HT1080 (cell line): Measurements from ENCODE around the gene LCE5A. TPM values are rescaled to one million over a fixed set of nuclear protein-coding genes. Genes with fewer than 3 reads are reported as not detected.
"Not testable (repeated sequence)": the region's sequence is repeated elsewhere in the genome, so short reads cannot be mapped to it uniquely, and the experiment has no call there.

Experiments used
- DNase-seq: peaks from one replicate; pipeline ENCODE4 v3.0.0-alpha.2; 2015; ENCODE audit warnings: low read depth
- total RNA-seq: library from RNA; depleted of rRNA; stranded (reverse); fragments of >200 nt; shearing (Covaris generic); gene quantifications from 2 replicates; pipeline ENCODE4 v1.2.3, GENCODE V29; 2014; rRNA removed

LCE5A gene
- total RNA-seq, 1 experiment from 2014 or later = not detected

GRCh38 chr1:152515434-152515783 is 4.8 kb downstream of the LCE5A start:
- no peak for DNase-seq

GRCh38 chr1:152516082-152516481 is 5.5 kb downstream of the LCE5A start:
- no peak for DNase-seq

- DNase-seq = peak; percentile 97
These were observed 6.7 kb downstream of the LCE5A start for GRCh38 chr1:152517237-152517811.

- peak; percentile 70 for DNase-seq
These were observed 9.2 kb downstream of the LCE5A start for GRCh38 chr1:152519851-152520250.

GRCh38 chr1:152520561-152521090 is 10.0 kb downstream of the LCE5A start:
- no peak for DNase-seq

GRCh38 chr1:152525080-152525641 is 14.6 kb downstream of the LCE5A start:
- DNase-seq = no peak

- peak; percentile 58 for DNase-seq
These were observed 22.8 kb downstream of the LCE5A start for GRCh38 chr1:152533327-152533938.

GRCh38 chr1:152535774-152536173 is 25.2 kb downstream of the LCE5A start:
- DNase-seq = no peak

- DNase-seq = peak; percentile 28
These were observed 26.9 kb downstream of the LCE5A start for GRCh38 chr1:152537496-152537895.

- DNase-seq = no peak
These were observed 29.3 kb downstream of the LCE5A start for GRCh38 chr1:152539901-152540300.

- peak; percentile 17 for DNase-seq
These were observed 33.2 kb downstream of the LCE5A start for GRCh38 chr1:152543820-152544219.

GRCh38 chr1:152546704-152547103 is 36.1 kb downstream of the LCE5A start:
- DNase-seq = no peak

GRCh38 chr1:152548358-152548757 is 37.8 kb downstream of the LCE5A start:
- DNase-seq = not testable (repeated sequence)

Other genes with a start within 250 kb of the LCE5A start
- gene FLG, start 185.6 kb upstream of the LCE5A start, total RNA-seq = 0.80 and 0.88 TPM in 2 replicates
- not detected in 2 replicates for gene FLG2, start 150.8 kb upstream of the LCE5A start, total RNA-seq
- not detected in 2 replicates for gene CRNN, start 96.5 kb upstream of the LCE5A start, total RNA-seq
- not detected in 2 replicates for gene CRCT1, start 3.7 kb downstream of the LCE5A start, total RNA-seq
- not detected in 2 replicates for gene LCE3E, start 56.0 kb downstream of the LCE5A start, total RNA-seq
- not detected in 2 replicates for gene LCE3D, start 69.7 kb downstream of the LCE5A start, total RNA-seq
- not detected in 2 replicates for gene LCE3C, start 89.4 kb downstream of the LCE5A start, total RNA-seq
- gene LCE3B, start 103.0 kb downstream of the LCE5A start, total RNA-seq = not detected in 2 replicates
- not detected in 2 replicates for gene LCE3A, start 112.3 kb downstream of the LCE5A start, total RNA-seq
- gene LCE2D, start 152.6 kb downstream of the LCE5A start, total RNA-seq = not detected in 2 replicates
- gene LCE2C, start 164.5 kb downstream of the LCE5A start, total RNA-seq = not detected in 2 replicates
- gene LCE2B, start 175.3 kb downstream of the LCE5A start, total RNA-seq = not detected in 2 replicates
- 0.47 and 3.0 TPM in 2 replicates for gene LCE2A, start 187.5 kb downstream of the LCE5A start, total RNA-seq
- not detected in 2 replicates for gene LCE4A, start 197.4 kb downstream of the LCE5A start, total RNA-seq
- gene KPRP, start 247.2 kb downstream of the LCE5A start, total RNA-seq = not detected in 2 replicates